Activated B cell treated with CpG ODN at 0.5 μM for 24 hours (primary cell): ENCODE results near the gene SOX1. TPM values are rescaled to one million over a fixed set of nuclear protein-coding genes. Genes with fewer than 3 reads are reported as not detected.

ENCODE experiments used
- ATAC-seq: fragments of 200-7000 bp; cut with Tn5 transposase; one replicate; pipeline ENCODE4 v1.10.0; 2021; ENCODE audit warnings: low read depth, mild to moderate bottlenecking, moderate library complexity
- CTCF ChIA-PET: fragments of 350-600 bp; sonication (Branson Sonifier 250); formaldehyde crosslinking; loops from one replicate; lab custom pipeline; 2021; ENCODE audit warnings: antibody characterized with exemption; lab: Charles Lee
- POLR2A ChIA-PET: fragments of 350-600 bp; sonication (Branson Sonifier 250); formaldehyde crosslinking; loops from one replicate; lab custom pipeline; 2021; ENCODE audit warnings: antibody characterized with exemption; lab: Charles Lee
- DNase-seq: peaks from one replicate; pipeline ENCODE4 v3.0.0; 2022
- H3K27ac Mint-ChIP-seq: one replicate; pipeline ENCODE4 v1.8.0; 2020; ENCODE audit warnings: mixed read lengths
- H3K27me3 Mint-ChIP-seq: one replicate; pipeline ENCODE4 v1.8.0; 2021; ENCODE audit warnings: mixed read lengths
- H3K36me3 Mint-ChIP-seq: one replicate; pipeline ENCODE4 v1.8.0; 2021; ENCODE audit warnings: low read depth, mixed read lengths
- H3K4me1 Mint-ChIP-seq: one replicate; pipeline ENCODE4 v1.8.0; 2021; ENCODE audit warnings: mixed read lengths
- H3K4me3 Mint-ChIP-seq: one replicate; pipeline ENCODE4 v1.8.0; 2020; ENCODE audit warnings: mild to moderate bottlenecking, mixed read lengths
- H3K9me3 Mint-ChIP-seq: one replicate; pipeline ENCODE4 v1.8.0; 2020; ENCODE audit warnings: mixed read lengths
- CTCF ChIP-seq: fragments of 200-600 bp; IDR thresholded peaks from one replicate; pipeline ENCODE4 v1.8.0; 2022; ENCODE audit warnings: antibody characterized with exemption, mild to moderate bottlenecking
- intact Hi-C: fragments of 100-400 bp; cut with micrococcal nuclease; formaldehyde crosslinking; loops from one replicate; pipeline ENCODE4 v1.15.1; 2024
- total RNA-seq: library from RNA; stranded (reverse); gene quantifications from 2 replicates; pipeline ENCODE4 v1.2.3, GENCODE V29; 2022

The SOX1 gene
- total RNA-seq, 1 donor from 2014 or later = not detected

DNA sequence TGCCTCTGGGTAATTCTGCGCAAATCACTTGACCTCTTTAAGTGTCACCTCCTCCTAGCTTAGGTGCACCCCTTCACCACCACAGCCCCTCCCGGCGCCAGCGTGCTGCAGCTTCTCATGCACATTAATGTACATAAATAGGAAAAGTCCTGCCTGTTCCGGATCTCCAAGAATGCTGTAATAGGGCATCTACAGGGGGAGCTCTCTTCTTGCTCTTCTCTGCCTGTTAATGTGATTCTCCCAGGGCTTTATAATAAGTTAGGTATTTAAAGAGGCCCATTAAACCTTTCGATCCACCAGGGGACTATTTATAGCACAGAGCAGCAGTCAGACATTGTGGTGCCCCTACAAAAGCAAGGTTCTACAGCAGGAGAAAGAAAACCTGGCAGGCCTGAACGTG lies 35.3 kb downstream of the SOX1 start:
- Mint-ChIP-seq H3K36me3 (no peaks in the 10 kb centered on the region), H3K4me1 (no peaks in the 10 kb centered on the region), H3K9me3 (no peaks in the 10 kb centered on the region), H3K27me3 (peaks cover 31% of the 10 kb centered on the region), H3K27ac (no peak overlapping the region), H3K4me3 (no peak overlapping the region)
- ChIA-PET POLR2A (no interaction called here), CTCF (no interaction called here)
- ATAC-seq (no peak), DNase-seq (no peak)
- TF ChIP-seq CTCF = no peak
- intact Hi-C loops = no loop called here

DNA sequence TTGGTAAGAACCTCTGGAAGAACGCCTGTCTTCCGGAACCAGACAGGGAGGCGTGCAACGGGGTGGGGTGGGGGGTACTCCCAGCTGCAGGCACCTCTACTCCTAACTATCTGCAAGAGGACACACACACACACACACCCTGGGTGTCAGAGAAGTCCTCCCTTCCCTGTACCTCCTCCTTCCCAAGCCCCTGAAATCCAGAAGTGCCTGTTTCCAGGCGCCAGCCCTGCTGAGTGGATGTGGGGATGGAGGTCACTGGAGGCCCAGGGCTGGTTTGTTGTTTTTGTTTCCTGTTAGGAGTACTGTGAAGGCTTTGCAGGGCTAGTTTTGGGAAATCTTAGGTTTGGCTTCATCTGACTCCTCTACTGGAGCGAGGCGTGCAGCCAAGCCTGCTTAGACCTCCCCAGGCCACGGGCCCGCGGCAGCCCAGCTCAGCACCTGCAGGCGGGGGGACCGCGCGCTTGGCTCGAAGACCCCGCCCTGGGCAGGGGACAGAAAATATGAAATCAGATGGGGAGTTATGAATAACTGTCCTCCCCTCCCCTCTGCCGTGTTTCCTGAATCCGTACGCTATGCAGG lies 36.4 kb downstream of the SOX1 start:
- no peak overlapping the region for H3K27ac Mint-ChIP-seq
- ChIA-PET CTCF (no interaction called here), POLR2A (no interaction called here)
- ATAC-seq (no peak), DNase-seq (no peak)
- no peak for TF ChIP-seq CTCF
- no peaks in the 10 kb centered on the region for H3K4me1 Mint-ChIP-seq
- H3K4me3 Mint-ChIP-seq = no peak overlapping the region
- no peaks in the 10 kb centered on the region for H3K9me3 Mint-ChIP-seq
- H3K36me3 Mint-ChIP-seq = no peaks in the 10 kb centered on the region
- intact Hi-C loops = no loop called here
- peaks cover 37% of the 10 kb centered on the region for H3K27me3 Mint-ChIP-seq

DNA sequence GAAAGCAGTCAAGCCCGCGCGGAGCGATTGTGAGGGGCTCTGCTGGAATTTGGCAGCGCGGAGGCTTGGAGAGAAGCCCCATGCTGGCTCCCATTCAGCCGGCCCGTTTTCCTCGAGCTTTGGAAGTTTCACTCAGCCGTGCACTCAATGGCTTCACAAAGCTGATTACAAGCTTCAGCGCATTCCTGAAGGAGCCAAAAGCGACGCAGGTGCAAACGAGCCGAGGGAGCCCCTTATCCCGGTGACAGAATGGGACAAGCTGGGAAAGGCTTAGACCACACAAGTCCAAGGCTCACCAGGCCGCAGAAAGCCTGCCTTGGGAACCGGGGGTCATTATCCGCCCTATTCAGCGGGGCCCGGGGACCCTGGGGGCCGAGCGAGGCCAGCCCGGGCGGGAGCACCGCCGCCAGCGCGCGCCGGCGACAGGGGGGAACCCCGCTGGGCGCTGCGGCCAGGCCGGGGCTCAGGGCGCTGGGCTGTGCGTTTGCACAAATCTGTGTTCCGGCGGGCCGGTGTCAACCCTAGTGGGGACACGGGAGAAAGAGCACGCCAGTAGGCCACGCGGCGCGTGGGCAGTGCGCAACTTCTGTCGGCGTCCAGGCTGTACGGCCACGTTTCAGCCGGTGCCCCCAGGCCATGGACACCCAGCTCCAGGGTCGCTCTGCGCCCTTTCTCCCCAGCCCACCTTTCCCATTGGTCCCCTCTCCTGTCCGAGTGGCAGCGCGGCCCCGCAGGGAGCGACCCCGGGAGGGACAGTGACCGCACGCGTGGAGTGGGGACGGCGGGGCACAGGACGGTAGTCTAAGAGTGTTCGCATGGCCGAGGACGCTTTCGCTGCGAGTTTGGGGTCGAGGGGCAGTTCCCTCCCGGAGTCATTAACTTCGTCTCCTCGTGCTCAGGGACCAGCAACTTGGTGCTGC lies 37.3 kb downstream of the SOX1 start:
- peaks cover 41% of the 10 kb centered on the region for H3K27me3 Mint-ChIP-seq
- no peaks in the 10 kb centered on the region for H3K36me3 Mint-ChIP-seq
- no peaks in the 10 kb centered on the region for H3K4me1 Mint-ChIP-seq
- no peak overlapping the region for H3K4me3 Mint-ChIP-seq
- intact Hi-C loops = no loop called here
- TF ChIP-seq CTCF = no peak
- POLR2A ChIA-PET = no interaction called here
- no peaks in the 10 kb centered on the region for H3K9me3 Mint-ChIP-seq
- no peak for DNase-seq
- no peak overlapping the region for H3K27ac Mint-ChIP-seq
- no peak for ATAC-seq
- CTCF ChIA-PET = no interaction called here

GRCh38 chr13:112104881-112105234 lies 37.9 kb downstream of the SOX1 start:
- H3K9me3 Mint-ChIP-seq = no peaks in the 10 kb centered on the region
- no peak overlapping the region for H3K4me3 Mint-ChIP-seq
- DNase-seq = no peak
- no peak for TF ChIP-seq CTCF
- intact Hi-C loops = no loop called here
- ChIA-PET POLR2A (no interaction called here), CTCF (no interaction called here)
- H3K4me1 Mint-ChIP-seq = no peaks in the 10 kb centered on the region
- peaks cover 44% of the 10 kb centered on the region for H3K27me3 Mint-ChIP-seq
- no peaks in the 10 kb centered on the region for H3K36me3 Mint-ChIP-seq
- ATAC-seq = no peak
- H3K27ac Mint-ChIP-seq = no peak overlapping the region

- intact Hi-C loops = no loop called here
- no peak for TF ChIP-seq CTCF
- Mint-ChIP-seq H3K4me3 (no peak overlapping the region), H3K9me3 (no peaks in the 10 kb centered on the region), H3K4me1 (no peaks in the 10 kb centered on the region), H3K27me3 (peaks cover 46% of the 10 kb centered on the region), H3K36me3 (no peaks in the 10 kb centered on the region), H3K27ac (no peak overlapping the region)
- CTCF ChIA-PET = no interaction called here
- no peak for DNase-seq
- POLR2A ChIA-PET = no interaction called here
- ATAC-seq = no peak
These were observed 38.3 kb downstream of the SOX1 start for GRCh38 chr13:112105244-112105681.
